HL-60 (cell line): ENCODE data around the gene SDC1.

ENCODE experiments used
- CTCF ChIP-seq: IDR thresholded peaks from one replicate; pipeline ENCODE4 v1.5.1; 2011; ENCODE audit warnings: low read length, control low read depth, inconsistent platforms; ENCODE audit not compliant: insufficient read depth
- POLR2AphosphoS5 ChIP-seq: IDR thresholded peaks from 2 replicates; pipeline ENCODE4 v1.6.1; 2012; ENCODE audit warnings: low read depth
- REST ChIP-seq: IDR thresholded peaks from 2 replicates; pipeline ENCODE4 v1.6.1; 2012; ENCODE audit warnings: low read depth; ENCODE audit not compliant: insufficient replicate concordance
- SPI1 ChIP-seq: IDR thresholded peaks from 2 replicates; pipeline ENCODE4 v1.6.1; 2012; ENCODE audit warnings: low read depth, mild to moderate bottlenecking, borderline replicate concordance

GRCh38 chr2:20222014-20222768 is 2.7 kb downstream of the SDC1 start:
- TF ChIP-seq CTCF (no peak), POLR2AphosphoS5 (no peak), REST (no peak), SPI1 (no peak)
